ENCODE data around the gene CAMK2D.

GRCh38 chr4:113482325-113482724 is 279.2 kb downstream of the CAMK2D start:
- no peak for TF ChIP-seq EZH2phosphoT487 (IDR thresholded peaks at IDR 0.05; ENCODE audit: borderline replicate concordance, low read depth, low read length)
- TF ChIP-seq CTCF (conservative IDR thresholded peaks at IDR 0.05; ENCODE audit: low read length), result no peak

Data from OCI-LY7 (cell line).